ENCODE measurements around the gene SGIP1. TPM values are rescaled to one million over a fixed set of nuclear protein-coding genes. Genes with fewer than 3 reads are reported as not detected.

SGIP1 gene
- polyA plus RNA-seq, 1 of the 3 experiments (the other 2 are of a cell fraction): 15.5 TPM

GRCh38 chr1:66540434-66541032 is 6.6 kb downstream of the SGIP1 start:
- Histone ChIP-seq H3F3A (replicated peaks; ENCODE audit: insufficient read depth) (peaks cover 22% of the 10 kb centered on the region), H3K9ac (peak overlapping the region; percentile 11; the same call in 1 of the 2 replicates), H3K9me2 (no peaks in the 10 kb centered on the region), H3K27ac (ENCODE audit: low read depth in 2 of 2, low read length in 1 of 2) (peak overlapping the region; percentile 62 to 79; a peak in 3 of 4 replicates), H3K36me3 (replicated peaks in 1 of 2; ENCODE audit: control insufficient read depth in 1 of 2, insufficient read depth in 2 of 2, low read length in 1 of 2) (peaks cover 3 to 15% of the 10 kb centered on the region in 2 experiments), H3K27me3 (ENCODE audit: insufficient read depth) (no peaks in the 10 kb centered on the region), H4K20me1 (ENCODE audit: insufficient read depth) (no peaks in the 10 kb centered on the region), H3K79me2 (ENCODE audit: insufficient read depth) (peaks cover 88% of the 10 kb centered on the region), H3K4me3 (ENCODE audit: low read depth in 2 of 2, low read length in 1 of 2) (no peak overlapping the region), H3K4me2 (peak overlapping the region; percentile 5; the same call in 1 of the 2 replicates), H3K9me3 (no peaks in the 10 kb centered on the region), H3K4me1 (ENCODE audit: control insufficient read depth in 1 of 2, insufficient read depth in 2 of 2, low read depth in 1 of 2, low read length in 1 of 2) (peaks cover 20 to 33% of the 10 kb centered on the region in 2 experiments), H2AFZ (ENCODE audit: low read depth) (no peak overlapping the region)
- ChIA-PET POLR2A (interaction anchor here (0.6 kb wide), 1 partner anchor 89 kb away, joined by 3 read pairs; no protein-coding TSS in a partner anchor), CTCF (interaction anchor here (0.9 to 2.0 kb wide), 2 partner anchors 37 to 224 kb away, joined by 3 to 4 read pairs; no protein-coding TSS in a partner anchor)
- no peak for DNase-seq
- no peak for TF ChIP-seq RXRA (IDR thresholded peaks at IDR 0.05; ENCODE audit: borderline replicate concordance, low read depth)
- TF ChIP-seq TCF12 (IDR thresholded peaks at IDR 0.05): peak; percentile 55; the same call in 1 of the 2 replicates
- TF ChIP-seq POLR2AphosphoS5 (IDR thresholded peaks at IDR 0.05; ENCODE audit: low read depth, low read length): peak; percentile 28; the same call in 1 of the 2 replicates
- TF ChIP-seq FOXM1 (IDR thresholded peaks at IDR 0.05; ENCODE audit: low read depth): no peak
- TF ChIP-seq MAX (IDR thresholded peaks at IDR 0.05; ENCODE audit: low read depth): no peak
- peak; percentile 72; the same call in 1 of the 2 replicates for TF ChIP-seq NFIC (IDR thresholded peaks at IDR 0.05; ENCODE audit: borderline replicate concordance)
- no peak for TF ChIP-seq REST (IDR thresholded peaks at IDR 0.05; ENCODE audit: low read depth, low read length)
- TF ChIP-seq TEAD4 (IDR thresholded peaks at IDR 0.05; ENCODE audit: borderline replicate concordance, insufficient read depth): peak; percentile 74; the same call in 1 of the 2 replicates
- no peak for TF ChIP-seq MXI1 (IDR thresholded peaks at IDR 0.05; ENCODE audit: low read depth, low read length)
- TF ChIP-seq PBX3 (IDR thresholded peaks at IDR 0.05): peak; percentile 67
- TF ChIP-seq FOSL2 (IDR thresholded peaks at IDR 0.05; ENCODE audit: borderline replicate concordance, low read depth): 0 out of 2 replicates have a peak, but pooled peaks have one; percentile 10
- TF ChIP-seq USF1 (IDR thresholded peaks at IDR 0.05; ENCODE audit: borderline replicate concordance, low read depth): no peak
- no peak for TF ChIP-seq JUND (IDR thresholded peaks at IDR 0.05)
- TF ChIP-seq EP300 (IDR thresholded peaks at IDR 0.05; ENCODE audit: borderline replicate concordance in 1 of 2, low read depth in 1 of 2, low read length in 1 of 2): peak in 1 of 2 experiments; percentile 68; a peak in 1 of 4 replicates
- 84% methylated on average over 3 of the region's 3 CpGs for WGBS (ENCODE audit: low lambda C conversion rate)

All from SK-N-SH (cell line).